Breast epithelium (tissue), 4 donors: ENCODE data around the gene GDF10. TPM values are rescaled to one million over a fixed set of nuclear protein-coding genes. Genes with fewer than 3 reads are reported as not detected.

Experiments used
- DNase-seq, 2 donors: peaks; one replicate each; pipeline ENCODE4 v3.0.0-alpha.2; 2019; ENCODE audit warnings: low spot score in 2 of 2
- H3K27ac ChIP-seq, 2 donors: fragments of 200-600 bp; sonication (generic) in 1 of 2; one replicate each; pipeline ENCODE4 v1.5.1; 2016 to 2019; ENCODE audit warnings: mild to moderate bottlenecking in 1 of 2
- H3K27me3 ChIP-seq, 2 donors: fragments of 200-600 bp; sonication (generic) in 1 of 2; one replicate each; pipeline versions ENCODE4 v1.5.1 to v1.6.0; 2017 to 2019; ENCODE audit warnings: control low read depth in 1 of 2, mild to moderate bottlenecking in 1 of 2
- H3K36me3 ChIP-seq: fragments of 200-600 bp; one replicate; pipeline ENCODE4 v1.5.1; 2019
- H3K4me1 ChIP-seq, 2 donors: fragments of 200-600 bp; sonication (generic); one replicate each; pipeline ENCODE4 v1.5.1; 2016 to 2019; ENCODE audit warnings: control low read depth in 1 of 2
- H3K4me3 ChIP-seq, 3 donors: fragments of 200-600 bp; sonication (generic); 1 replicate in 2 of 3; 2 replicates in 1 of 3; pipeline ENCODE4 v1.5.1; 2016 to 2019; ENCODE audit warnings: mild to moderate bottlenecking in 3 of 3, moderate library complexity in 2 of 3
- H3K9me3 ChIP-seq, 2 donors: fragments of 200-600 bp; sonication (generic) in 1 of 2; one replicate each; pipeline ENCODE4 v1.5.1; 2016 to 2019; ENCODE audit warnings: control low read depth in 1 of 2
- CTCF ChIP-seq, 3 donors: fragments of 450-650 bp; IDR thresholded peaks; one replicate each; pipeline ENCODE4 v1.5.1; 2016 to 2017; ENCODE audit warnings: antibody characterized with exemption in 3 of 3, mild to moderate bottlenecking in 3 of 3, moderate library complexity in 3 of 3
- POLR2A ChIP-seq: fragments of 450-650 bp; IDR thresholded peaks from one replicate; pipeline ENCODE4 v1.6.1; 2016; ENCODE audit warnings: antibody characterized with exemption, mild to moderate bottlenecking, moderate library complexity
- POLR2AphosphoS5 ChIP-seq, 3 donors: sonication (generic); formaldehyde crosslinking; IDR thresholded peaks; one replicate each; pipeline ENCODE4 v1.6.1; 2017; ENCODE audit warnings: antibody characterized with exemption in 3 of 3
- intact Hi-C: fragments of 100-400 bp; cut with DNase I; formaldehyde crosslinking; loops from one replicate; pipeline ENCODE4 v1.15.1; 2023; ENCODE audit warnings: low total_unique reads
- total RNA-seq, 3 donors: library from RNA; depleted of rRNA; stranded (reverse); fragments of >200 nt; gene quantifications; one replicate each; pipeline ENCODE4 v1.1.0, GENCODE V29; 2016

Gene GDF10
- total RNA-seq, 3 donors from 2014 or later = 2.0 to 12.3 (median 2.0) TPM

- H3K27me3 ChIP-seq = no peaks in the 10 kb centered on the region
Measured at GRCh38 chr10:47326306-47326926, 26.4 kb downstream of the GDF10 start.

GRCh38 chr10:47326927-47327330, 26.9 kb downstream of the GDF10 start:
- H3K4me1 ChIP-seq = no peaks in the 10 kb centered on the region
- H3K36me3 ChIP-seq = no peaks in the 10 kb centered on the region
- H3K4me3 ChIP-seq = no peak overlapping the region
- no peaks in the 10 kb centered on the region for H3K9me3 ChIP-seq
- no peaks in the 10 kb centered on the region for H3K27me3 ChIP-seq
- no peak for DNase-seq
- no peak for TF ChIP-seq CTCF (IDR thresholded peaks at IDR 0.05)
- H3K27ac ChIP-seq = no peak overlapping the region
- intact Hi-C loops = no loop called here

More at GRCh38 chr10:47326306-47326926, 26.4 kb downstream of the GDF10 start:
- H3K36me3 ChIP-seq = no peaks in the 10 kb centered on the region
- TF ChIP-seq POLR2AphosphoS5 (IDR thresholded peaks at IDR 0.05) = no peak
- TF ChIP-seq POLR2A = no peak
- no peak for TF ChIP-seq CTCF (IDR thresholded peaks at IDR 0.05)
- intact Hi-C loops = no loop called here
- H3K27ac ChIP-seq = no peak overlapping the region
- H3K4me1 ChIP-seq = no peaks in the 10 kb centered on the region
- DNase-seq = no peak
- no peaks in the 10 kb centered on the region for H3K9me3 ChIP-seq
- H3K4me3 ChIP-seq = no peak overlapping the region

- TF ChIP-seq POLR2A (no peak), CTCF (IDR thresholded peaks at IDR 0.05) (no peak), POLR2AphosphoS5 (IDR thresholded peaks at IDR 0.05) (no peak)
- Histone ChIP-seq H3K4me1 (no peaks in the 10 kb centered on the region), H3K27ac (no peak overlapping the region), H3K36me3 (no peaks in the 10 kb centered on the region), H3K9me3 (no peaks in the 10 kb centered on the region), H3K27me3 (no peaks in the 10 kb centered on the region), H3K4me3 (no peak overlapping the region)
- intact Hi-C loops = no loop called here
- no peak for DNase-seq
Measured at GRCh38 chr10:47329855-47330254, 29.9 kb downstream of the GDF10 start.

GRCh38 chr10:47330366-47330765, 30.4 kb downstream of the GDF10 start:
- Histone ChIP-seq H3K36me3 (no peaks in the 10 kb centered on the region), H3K4me3 (no peak overlapping the region), H3K4me1 (no peaks in the 10 kb centered on the region), H3K27ac (no peak overlapping the region), H3K27me3 (no peaks in the 10 kb centered on the region), H3K9me3 (no peaks in the 10 kb centered on the region)
- intact Hi-C loops = no loop called here
- TF ChIP-seq POLR2AphosphoS5 (IDR thresholded peaks at IDR 0.05) (no peak), CTCF (IDR thresholded peaks at IDR 0.05) (no peak), POLR2A (no peak)
- no peak for DNase-seq

- no peaks in the 10 kb centered on the region for H3K36me3 ChIP-seq
- H3K9me3 ChIP-seq = no peaks in the 10 kb centered on the region
- no peak overlapping the region for H3K4me3 ChIP-seq
- no peak for DNase-seq
- TF ChIP-seq POLR2A (no peak), POLR2AphosphoS5 (IDR thresholded peaks at IDR 0.05) (no peak), CTCF (IDR thresholded peaks at IDR 0.05) (no peak)
- H3K27me3 ChIP-seq = no peaks in the 10 kb centered on the region
- H3K4me1 ChIP-seq = no peaks in the 10 kb centered on the region
- no peak overlapping the region for H3K27ac ChIP-seq
- intact Hi-C loops = no loop called here
Measured at GRCh38 chr10:47330804-47331203, 30.8 kb downstream of the GDF10 start.
